Measurements from ENCODE around the gene PRXL2B.
"Not testable (repeated sequence)": the region's sequence is repeated elsewhere in the genome, so short reads cannot be mapped to it uniquely, and the experiment has no call there.

PRXL2B gene

GRCh38 chr1:2623571-2624337 is 37.2 kb downstream of the PRXL2B start:
- DNase-seq: no peak

GRCh38 chr1:2624735-2625300 is 38.2 kb downstream of the PRXL2B start:
- no peak for DNase-seq

- no peak for DNase-seq
These were observed 38.7 kb downstream of the PRXL2B start for GRCh38 chr1:2625311-2625710.

GRCh38 chr1:2625748-2626147 is 39.2 kb downstream of the PRXL2B start:
- DNase-seq: not testable (repeated sequence)

DNA sequence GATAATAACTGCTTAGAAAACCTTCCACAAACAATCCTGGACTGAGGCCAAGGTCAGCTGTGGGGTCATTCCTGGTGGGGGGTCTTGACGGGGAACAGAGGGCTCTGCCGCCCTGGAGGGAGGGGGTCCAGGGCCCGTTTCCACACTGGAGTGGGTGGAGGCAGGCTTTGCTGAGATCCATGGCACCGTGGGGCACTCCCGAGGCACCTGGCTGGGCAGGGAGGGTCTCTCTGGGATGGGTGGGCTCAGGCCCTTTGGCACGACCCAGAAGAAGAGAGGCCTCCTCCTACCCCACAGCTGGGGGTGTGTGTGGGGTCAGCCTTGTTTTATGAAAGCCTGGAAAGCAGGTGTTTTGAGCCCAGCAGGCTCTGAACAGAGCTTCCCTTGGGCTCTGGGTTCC is 41.2 kb downstream of the PRXL2B start:
- DNase-seq: no peak

GRCh38 chr1:2628191-2628932 is 41.8 kb downstream of the PRXL2B start:
- no peak for DNase-seq

- DNase-seq: no peak
These were observed 42.5 kb downstream of the PRXL2B start for GRCh38 chr1:2628933-2629626.

DNA sequence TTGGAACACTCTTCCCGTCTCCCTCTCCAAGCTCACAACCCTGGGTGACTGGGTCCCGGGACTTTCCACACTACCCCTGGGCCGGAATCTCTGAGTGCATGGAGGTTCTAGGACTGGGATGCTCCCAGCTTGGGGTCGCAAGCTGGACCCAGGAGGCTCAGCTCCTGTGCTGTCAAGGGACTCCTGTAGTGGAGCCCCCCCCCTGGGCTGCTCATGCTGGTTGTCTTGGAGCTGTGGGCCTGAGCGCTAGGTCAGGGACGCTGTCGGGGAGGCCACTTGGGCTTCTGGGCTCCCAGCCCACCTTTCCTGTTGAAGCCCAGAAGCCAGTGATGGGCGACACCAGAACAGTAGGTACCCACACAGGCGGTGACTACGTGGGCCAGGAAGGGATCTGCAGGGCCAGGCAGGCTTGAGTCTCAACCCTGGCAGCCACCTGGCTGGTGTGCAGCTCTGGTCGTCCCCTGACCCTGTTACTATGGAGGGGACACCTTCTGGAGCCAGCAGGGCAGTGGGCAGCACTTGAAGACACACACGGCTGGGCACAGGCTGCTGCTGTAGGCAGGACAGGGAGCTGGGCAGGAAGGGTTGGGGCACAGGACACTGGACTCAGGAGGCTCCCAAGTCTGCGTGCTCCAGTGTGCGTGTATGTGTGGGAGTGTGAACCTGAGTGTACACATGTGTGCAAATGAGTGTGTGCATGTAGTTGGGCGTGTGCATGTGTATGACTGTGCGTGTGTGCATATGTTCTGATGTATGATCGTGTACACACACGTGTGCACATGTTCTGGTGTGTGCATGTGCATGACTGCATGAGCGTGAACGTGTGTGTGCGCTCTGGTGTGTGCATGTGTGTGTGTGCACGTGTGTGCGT is 43.3 kb downstream of the PRXL2B start:
- DNase-seq: no peak

- DNase-seq: no peak
These were observed 44.0 kb downstream of the PRXL2B start for GRCh38 chr1:2630498-2631135.

DNA sequence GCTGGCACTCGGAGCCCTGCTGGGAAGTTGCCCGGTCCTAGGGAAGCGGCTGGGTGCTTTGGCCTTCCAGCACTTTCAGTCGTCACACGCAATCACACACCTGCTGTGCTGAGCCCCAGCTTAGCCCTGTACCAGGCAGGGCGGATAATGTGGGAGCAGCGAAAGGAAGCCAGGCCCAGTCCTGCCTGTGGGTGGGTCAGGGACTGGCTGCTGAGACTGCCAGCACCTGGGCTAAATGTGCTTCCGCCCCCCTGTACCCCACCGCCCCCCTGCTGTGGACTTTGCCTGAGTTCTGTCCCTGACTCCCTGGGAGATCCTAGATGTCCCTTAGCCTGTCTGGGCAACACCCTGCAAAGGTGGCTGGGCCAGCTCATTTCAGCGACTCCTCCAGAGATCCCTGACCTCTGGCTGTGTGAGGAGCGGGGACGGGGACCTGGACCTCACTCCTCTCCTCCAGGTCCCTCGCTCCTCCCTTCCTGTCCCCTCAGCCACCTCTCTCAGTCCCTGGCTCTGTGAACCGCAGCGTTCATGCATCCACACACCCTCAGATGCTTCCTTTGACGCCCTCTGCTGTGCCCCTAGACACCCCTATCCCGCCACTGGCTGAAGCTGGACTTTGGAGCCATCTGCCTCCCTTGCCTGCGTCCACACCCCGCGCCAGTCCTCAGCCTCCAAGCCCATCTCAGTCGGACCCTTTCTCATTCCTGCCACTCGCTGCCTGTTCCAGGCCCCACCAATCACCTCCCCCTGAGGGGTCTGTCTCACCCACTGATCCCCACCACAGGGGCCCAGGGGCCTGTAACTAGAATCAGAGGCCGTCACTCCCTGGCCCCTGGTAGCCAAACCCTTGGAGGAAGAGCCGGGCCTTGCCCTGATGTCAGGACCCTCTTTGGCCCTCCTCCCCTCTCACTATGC is 44.8 kb downstream of the PRXL2B start:
- DNase-seq: no peak

DNA sequence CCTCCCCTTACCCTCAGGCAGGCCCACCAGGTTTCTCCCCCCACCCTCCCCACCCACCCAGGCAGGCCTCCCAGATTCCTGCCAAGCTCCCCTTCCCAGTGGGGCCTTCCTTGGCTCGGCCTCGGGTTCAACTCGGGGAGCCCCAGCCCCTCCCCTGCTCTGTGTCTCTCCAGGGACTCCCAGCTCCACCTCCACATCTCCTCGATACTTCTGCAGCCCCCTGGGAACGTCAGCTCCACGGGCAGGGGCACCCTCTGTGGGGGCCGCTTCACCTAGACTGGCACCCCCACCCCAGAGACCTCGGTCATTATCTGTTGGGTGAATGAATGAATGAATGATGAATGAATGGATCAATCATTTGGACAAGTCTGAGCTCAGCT is 45.5 kb downstream of the PRXL2B start:
- DNase-seq: no peak

GRCh38 chr1:2632561-2633361 is 46.2 kb downstream of the PRXL2B start, which contains the start of gene MMEL1:
Gene MMEL1 (minus strand): TSS chr1:2633016. CDS start chr1:2629484, 3,532 bp downstream.
- DNase-seq: no peak

GRCh38 chr1:2633366-2633935 is 46.9 kb downstream of the PRXL2B start:
- DNase-seq: no peak

DNA sequence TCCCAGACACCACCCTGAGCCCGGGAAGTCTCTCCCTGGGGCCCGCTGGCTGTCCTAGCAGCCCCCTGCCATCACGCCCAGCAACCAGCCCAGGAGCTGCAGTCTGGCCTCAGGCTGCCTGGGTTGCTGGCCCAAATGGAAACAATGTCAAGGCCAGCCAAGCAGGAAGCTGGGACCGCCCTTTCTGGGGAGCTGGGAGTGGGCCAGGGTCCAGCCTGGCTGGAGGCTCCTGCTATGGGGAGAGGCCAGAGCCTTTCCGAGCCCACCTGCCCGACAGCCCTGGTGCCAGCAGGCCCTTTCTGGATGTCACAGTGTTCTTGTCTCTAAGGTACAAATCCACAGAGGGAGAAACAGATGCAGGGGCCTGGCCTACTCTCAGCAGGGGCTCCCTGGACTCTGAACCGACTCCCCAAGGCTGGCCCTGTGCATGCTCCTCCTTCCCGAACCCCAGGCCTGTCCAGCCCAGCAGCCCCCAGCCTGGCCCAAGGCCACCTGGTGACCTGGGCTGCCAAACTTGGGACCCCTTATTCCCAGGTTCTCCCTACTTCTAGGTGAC is 47.4 kb downstream of the PRXL2B start:
- DNase-seq: no peak

GRCh38 chr1:2635361-2636010 is 48.9 kb downstream of the PRXL2B start:
- no peak for DNase-seq

DNA sequence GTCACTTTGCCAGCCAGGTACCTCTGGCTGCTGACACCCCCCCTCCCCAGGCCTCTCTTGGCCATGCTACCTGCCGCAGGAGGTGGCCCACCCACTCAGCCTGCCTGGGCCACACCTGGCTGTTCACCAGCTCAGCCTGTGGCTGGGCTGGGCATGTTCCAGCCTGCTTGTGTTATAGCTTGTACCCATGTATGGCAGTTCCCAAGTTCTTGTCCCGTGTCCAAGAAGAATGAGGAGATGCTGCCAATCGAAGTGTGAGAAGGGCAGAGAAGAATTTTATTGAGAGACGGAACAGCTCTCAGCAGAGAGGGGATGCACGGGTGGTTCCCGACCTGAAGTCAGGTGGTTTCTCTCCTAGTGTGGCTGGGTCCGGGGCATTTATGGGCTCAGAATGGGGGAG is 50.2 kb downstream of the PRXL2B start:
- DNase-seq: no peak

DNA sequence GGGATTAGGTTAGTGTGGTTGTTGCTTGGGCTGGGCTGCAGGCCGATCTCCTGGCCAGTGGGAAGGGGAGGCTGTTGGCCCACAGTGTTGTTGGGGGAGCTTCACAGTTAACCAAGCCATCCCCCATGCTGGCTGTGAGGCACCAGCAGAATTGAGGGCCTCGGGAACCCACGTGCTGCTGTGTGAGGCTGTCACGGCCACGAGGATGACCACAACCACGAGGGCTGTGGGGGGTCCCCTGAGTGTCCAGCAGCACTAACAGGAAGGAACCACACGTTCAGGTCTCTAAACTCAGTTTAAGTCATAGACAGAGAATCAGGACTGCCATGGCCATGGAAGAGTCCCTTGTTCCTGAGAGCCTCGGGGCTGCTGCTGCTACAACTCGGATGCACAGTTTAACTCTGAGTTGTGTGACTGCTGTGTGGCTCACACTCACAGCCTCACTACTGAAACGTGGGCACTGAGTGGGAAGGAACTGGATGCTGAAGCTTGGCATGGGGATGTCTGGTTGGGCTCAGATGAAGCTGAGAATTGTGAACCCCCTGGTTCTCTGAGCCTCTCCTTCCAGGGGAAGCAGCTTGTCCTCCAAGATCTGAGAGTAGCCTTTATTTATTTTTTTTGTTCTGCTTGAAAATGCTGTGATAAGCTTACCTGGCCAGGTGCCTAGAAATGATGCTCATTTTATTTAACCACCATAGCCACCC is 51.0 kb downstream of the PRXL2B start:
- no peak for DNase-seq

Measured in activated CD4-positive, alpha-beta T cell treated with anti-CD3 and anti-CD28 coated beads, Interleukin-2, amount 50 U/mL, for 16 hours (primary cell).